OCI-LY7 (cell line): ENCODE data around the gene IVL. TPM values are rescaled to one million over a fixed set of nuclear protein-coding genes. Genes with fewer than 3 reads are reported as not detected.

Source experiments
- BruUV-seq: library from RNA; stranded (reverse); fragments of 400-500 nt; replicated peaks from 2 replicates; lab custom pipeline; 2021; lab: Mats Ljungman, UMichigan
- CTCF ChIA-PET: fragments of 300-600 bp; sonication (Branson Sonifier 250); formaldehyde crosslinking; loops from one replicate; lab custom pipeline; 2022; ENCODE audit warnings: antibody characterized with exemption; ENCODE audit not compliant: unreplicated experiment; lab: Charles Lee
- POLR2A ChIA-PET: fragments of 300-600 bp; sonication (Branson Sonifier 250); formaldehyde crosslinking; loops from one replicate; lab custom pipeline; 2022; ENCODE audit warnings: antibody characterized with exemption; lab: Charles Lee
- DNase-seq: peaks from one replicate; pipeline ENCODE4 v3.0.0-alpha.2; 2015; ENCODE audit warnings: low spot score
- H2AFZ ChIP-seq: fragments of 200-600 bp; sonication (generic), shearing (Covaris generic); 2 replicates; pipeline ENCODE4 v1.6.1; 2014; ENCODE audit warnings: mild to moderate bottlenecking, antibody characterized with exemption, low read length, moderate library complexity
- H3K27ac ChIP-seq: fragments of 200-600 bp; sonication (generic); 2 replicates; pipeline ENCODE4 v1.5.1; 2014; ENCODE audit warnings: mixed run types, low read depth, mild to moderate bottlenecking, moderate library complexity, low read length, inconsistent platforms; ENCODE audit not compliant: poor library complexity, severe bottlenecking
- H3K36me3 ChIP-seq: fragments of 200-600 bp; sonication (generic); 2 replicates; pipeline ENCODE4 v1.6.1; 2014; ENCODE audit warnings: mild to moderate bottlenecking, antibody characterized with exemption, low read length, moderate library complexity, mixed read lengths; ENCODE audit not compliant: insufficient read depth
- H3K4me1 ChIP-seq: fragments of 200-600 bp; sonication (generic); 2 replicates; pipeline ENCODE4 v1.5.1; 2014; ENCODE audit warnings: mild to moderate bottlenecking, low read length; ENCODE audit not compliant: insufficient read depth, poor library complexity, severe bottlenecking
- H3K4me2 ChIP-seq: fragments of 200-600 bp; sonication (generic); 2 replicates; pipeline ENCODE4 v1.6.1; 2014; ENCODE audit warnings: mild to moderate bottlenecking, low read length
- H3K4me3 ChIP-seq: fragments of 200-600 bp; sonication (generic); 2 replicates; pipeline ENCODE4 v1.5.1; 2014; ENCODE audit warnings: mild to moderate bottlenecking, low read depth, low read length; ENCODE audit not compliant: poor library complexity, severe bottlenecking
- H3K79me2 ChIP-seq: fragments of 200-600 bp; sonication (generic); 2 replicates; pipeline ENCODE4 v1.6.1; 2016; ENCODE audit warnings: low read depth, mild to moderate bottlenecking, low read length, moderate library complexity, mixed read lengths; ENCODE audit not compliant: insufficient read depth
- H3K9me2 ChIP-seq: fragments of 200-600 bp; sonication (generic); 2 replicates; pipeline ENCODE4 v1.6.1; 2016; ENCODE audit warnings: mild to moderate bottlenecking, low read length, mixed read lengths; ENCODE audit not compliant: insufficient read depth
- H3K9me3 ChIP-seq: fragments of 200-600 bp; sonication (generic); 2 replicates; pipeline ENCODE4 v1.6.1; 2014; ENCODE audit warnings: mild to moderate bottlenecking, mixed run types, low read length, mixed read lengths
- H4K20me1 ChIP-seq: fragments of 200-600 bp; sonication (generic); 2 replicates; pipeline ENCODE4 v1.6.1; 2014; ENCODE audit warnings: mild to moderate bottlenecking, antibody characterized with exemption, low read length, moderate library complexity, mixed read lengths; ENCODE audit not compliant: insufficient read depth
- EZH2phosphoT487 ChIP-seq: fragments of 200-600 bp; sonication (generic); IDR thresholded peaks from 2 replicates; pipeline ENCODE4 v1.6.1; 2018; ENCODE audit warnings: low read depth, borderline replicate concordance, mild to moderate bottlenecking, mixed run types, antibody characterized with exemption, low read length, moderate library complexity, mixed read lengths
- intact Hi-C: fragments of 100-400 bp; cut with micrococcal nuclease; formaldehyde crosslinking; loops from one replicate; pipeline ENCODE4 v1.10.0; 2022; ENCODE audit not compliant: unreplicated experiment
- total RNA-seq, 2 experiments: library from RNA; depleted of rRNA in 1 of 2; stranded (reverse); fragments of >200 nt in 1 of 2; shearing (Covaris generic) in 1 of 2; gene quantifications; 2 replicates each; pipeline ENCODE4 v1.2.3, GENCODE V29; 2014 to 2022
- TF ChIP-seq, protein P1 (sequence below): fragments of 200-600 bp; sonication (generic); conservative IDR thresholded peaks from 2 replicates; pipeline ENCODE4 v1.5.1; 2014; ENCODE audit warnings: mild to moderate bottlenecking, antibody characterized with exemption, low read length, moderate library complexity, mixed read lengths

IVL gene
- total RNA-seq, 2 experiments from 2014 or later: not detected

DNA sequence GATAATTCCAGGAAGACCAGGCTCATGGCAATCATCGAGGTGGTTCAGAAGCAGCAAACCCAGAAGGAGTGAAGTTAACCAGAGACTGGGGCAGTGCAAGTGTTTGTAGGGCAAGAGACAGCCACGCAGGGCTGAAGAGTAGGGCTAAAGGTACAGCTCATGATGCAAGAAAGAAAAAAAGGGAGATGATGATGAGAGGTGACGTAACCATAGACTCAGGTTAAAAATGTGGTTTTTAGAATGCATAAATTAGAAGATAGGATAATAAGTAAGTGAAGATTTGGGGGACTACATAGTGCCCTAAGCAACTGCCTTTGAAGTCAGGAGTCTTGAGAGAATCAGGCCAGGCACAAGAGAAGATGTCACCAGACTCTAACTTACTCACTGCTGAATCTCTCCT lies 48.2 kb upstream of the IVL start:
- H3K4me2 ChIP-seq: no peak overlapping the region
- H3K36me3 ChIP-seq: no peaks in the 10 kb centered on the region
- BruUV-seq: no TSS peak
- H4K20me1 ChIP-seq: no peaks in the 10 kb centered on the region
- no peaks in the 10 kb centered on the region for H3K4me1 ChIP-seq
- ChIA-PET POLR2A (no interaction called here), CTCF (no interaction called here)
- TF ChIP-seq, protein P1, sequence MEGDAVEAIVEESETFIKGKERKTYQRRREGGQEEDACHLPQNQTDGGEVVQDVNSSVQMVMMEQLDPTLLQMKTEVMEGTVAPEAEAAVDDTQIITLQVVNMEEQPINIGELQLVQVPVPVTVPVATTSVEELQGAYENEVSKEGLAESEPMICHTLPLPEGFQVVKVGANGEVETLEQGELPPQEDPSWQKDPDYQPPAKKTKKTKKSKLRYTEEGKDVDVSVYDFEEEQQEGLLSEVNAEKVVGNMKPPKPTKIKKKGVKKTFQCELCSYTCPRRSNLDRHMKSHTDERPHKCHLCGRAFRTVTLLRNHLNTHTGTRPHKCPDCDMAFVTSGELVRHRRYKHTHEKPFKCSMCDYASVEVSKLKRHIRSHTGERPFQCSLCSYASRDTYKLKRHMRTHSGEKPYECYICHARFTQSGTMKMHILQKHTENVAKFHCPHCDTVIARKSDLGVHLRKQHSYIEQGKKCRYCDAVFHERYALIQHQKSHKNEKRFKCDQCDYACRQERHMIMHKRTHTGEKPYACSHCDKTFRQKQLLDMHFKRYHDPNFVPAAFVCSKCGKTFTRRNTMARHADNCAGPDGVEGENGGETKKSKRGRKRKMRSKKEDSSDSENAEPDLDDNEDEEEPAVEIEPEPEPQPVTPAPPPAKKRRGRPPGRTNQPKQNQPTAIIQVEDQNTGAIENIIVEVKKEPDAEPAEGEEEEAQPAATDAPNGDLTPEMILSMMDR: no peak
- TF ChIP-seq EZH2phosphoT487: no peak
- no peak for DNase-seq
- no peak overlapping the region for H3K27ac ChIP-seq
- H3K9me2 ChIP-seq: no peaks in the 10 kb centered on the region
- intact Hi-C loops: no loop called here
- H3K9me3 ChIP-seq: no peaks in the 10 kb centered on the region
- H3K79me2 ChIP-seq: no peaks in the 10 kb centered on the region
- no peak overlapping the region for H3K4me3 ChIP-seq
- no peak overlapping the region for H2AFZ ChIP-seq

GRCh38 chr1:152861374-152861773 lies 47.0 kb upstream of the IVL start:
- H3K4me2 ChIP-seq: no peak overlapping the region
- no peak for DNase-seq
- BruUV-seq: no TSS peak
- H3K79me2 ChIP-seq: no peaks in the 10 kb centered on the region
- TF ChIP-seq EZH2phosphoT487: no peak
- TF ChIP-seq, protein P1: no peak
- no peak overlapping the region for H3K27ac ChIP-seq
- no peak overlapping the region for H2AFZ ChIP-seq
- H4K20me1 ChIP-seq: no peaks in the 10 kb centered on the region
- H3K9me2 ChIP-seq: no peaks in the 10 kb centered on the region
- no peak overlapping the region for H3K4me3 ChIP-seq
- POLR2A ChIA-PET: interaction anchor here (0.8 kb wide), 1 partner anchor 10 kb away, joined by 3 read pairs; no protein-coding TSS in a partner anchor
- CTCF ChIA-PET: no interaction called here
- H3K9me3 ChIP-seq: no peaks in the 10 kb centered on the region
- no peaks in the 10 kb centered on the region for H3K4me1 ChIP-seq
- no peaks in the 10 kb centered on the region for H3K36me3 ChIP-seq
- intact Hi-C loops: no loop called here

DNA sequence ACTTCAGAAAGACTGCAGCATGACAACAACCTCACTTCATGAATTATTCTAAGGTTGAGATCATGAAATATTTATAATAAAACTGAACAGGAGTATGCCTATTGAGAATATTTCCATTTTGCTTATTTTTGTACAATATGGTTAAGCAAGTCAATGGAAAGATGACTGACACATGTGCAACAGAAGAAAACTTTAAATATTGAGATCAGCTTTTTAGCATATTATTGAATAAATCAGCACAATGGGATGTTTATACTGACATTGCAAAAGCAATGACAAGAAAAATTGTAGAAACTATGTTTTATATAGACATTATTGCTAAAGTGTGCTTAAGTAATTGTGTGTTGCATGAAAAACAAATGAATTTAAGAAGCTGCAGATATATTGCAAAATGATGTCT lies 43.9 kb upstream of the IVL start:
- no TSS peak for BruUV-seq
- Histone ChIP-seq H2AFZ (no peak overlapping the region), H3K4me3 (no peak overlapping the region), H3K27ac (no peak overlapping the region), H3K36me3 (no peaks in the 10 kb centered on the region), H4K20me1 (no peaks in the 10 kb centered on the region), H3K4me2 (no peak overlapping the region), H3K9me2 (no peaks in the 10 kb centered on the region), H3K4me1 (no peaks in the 10 kb centered on the region), H3K9me3 (no peaks in the 10 kb centered on the region), H3K79me2 (no peaks in the 10 kb centered on the region)
- DNase-seq: no peak
- CTCF ChIA-PET: no interaction called here
- intact Hi-C loops: no loop called here
- POLR2A ChIA-PET: no interaction called here
- TF ChIP-seq, protein P1: no peak
- TF ChIP-seq EZH2phosphoT487: no peak
